K562 (cell line): ENCODE measurements around the gene DHX8. TPM values are rescaled to one million over a fixed set of nuclear protein-coding genes. Genes with fewer than 3 reads are reported as not detected.

Experiments used
- ATAC-seq: fragments of 200-7000 bp; cut with Tn5 transposase; 3 replicates; pipeline ENCODE4 v1.9.1; 2020; ENCODE audit warnings: moderate library complexity
- BruUV-seq: library from RNA; stranded (reverse); fragments of 400-500 nt; replicated peaks from 2 replicates; lab custom pipeline; 2021; lab: Mats Ljungman, UMichigan
- CTCF ChIA-PET: fragments of 300-600 bp; formaldehyde crosslinking; extraction: SDS; loops from one replicate; lab custom pipeline; 2021; ENCODE audit warnings: low intra/inter-chr PET ratio; lab: Yijun Ruan, JAX
- POLR2A ChIA-PET: fragments of 300-600, 350-650 bp; sonication (Branson Sonifier 250); formaldehyde crosslinking; extraction: SDS; loops from one replicate; lab custom pipeline; 2021; ENCODE audit warnings: antibody characterized with exemption, inconsistent platforms; lab: Yijun Ruan, JAX
- DNase-seq, 4 experiments: peaks; one replicate each; pipeline versions ENCODE4 v3.0.0 to v3.0.0-alpha.2; 2011 to 2018; ENCODE audit warnings: low spot score in 3 of 4, mixed read lengths in 3 of 4; ENCODE audit errors: extremely low read depth in 1 of 4
- FAIRE-seq: peaks from 2 replicates; lab custom pipeline; 2011; peaks lifted over from hg19 to GRCh38; lab: Jason Lieb, UNC
- H2AFZ ChIP-seq: 2 replicates; pipeline ENCODE4 v1.6.0; 2011; ENCODE audit warnings: low read depth, low read length, control low read depth, inconsistent platforms
- H3K27ac ChIP-seq: fragments of 200-600 bp; 3 replicates; pipeline ENCODE4 v1.8.0; 2011; ENCODE audit warnings: low read depth, mild to moderate bottlenecking, control low read depth, inconsistent platforms, low read length, moderate library complexity, mixed read lengths; ENCODE audit errors: extremely low read depth
- H3K27me3 ChIP-seq, 2 experiments: fragments of 300-600 bp in 1 of 2; 2 replicates in 1 of 2; 3 replicates in 1 of 2; pipeline versions ENCODE4 v1.6.0 to v1.8.0; 2011; ENCODE audit warnings: inconsistent platforms in 2 of 2, low read length in 2 of 2, mild to moderate bottlenecking in 1 of 2, mixed read lengths in 1 of 2, moderate library complexity in 1 of 2; ENCODE audit not compliant: control insufficient read depth in 2 of 2, insufficient read depth in 2 of 2
- H3K36me3 ChIP-seq: fragments of 300-600 bp; 3 replicates; pipeline ENCODE4 v1.8.0; 2011; ENCODE audit warnings: mild to moderate bottlenecking, low read length, inconsistent platforms; ENCODE audit not compliant: control insufficient read depth, insufficient read depth
- H3K4me1 ChIP-seq, 2 experiments: fragments of 200-600 bp in 1 of 2; replicated peaks in 1 of 2; 2 replicates in 1 of 2; 3 replicates in 1 of 2; pipeline versions ENCODE4 v1.5.1 to v1.8.0; 2011; ENCODE audit warnings: inconsistent platforms in 2 of 2, low read length in 2 of 2, mild to moderate bottlenecking in 1 of 2, mixed read lengths in 1 of 2, moderate library complexity in 1 of 2; ENCODE audit not compliant: control insufficient read depth in 2 of 2, insufficient read depth in 2 of 2
- H3K4me2 ChIP-seq: 2 replicates; pipeline ENCODE4 v1.6.1; 2011; ENCODE audit warnings: low read length, control low read depth, inconsistent platforms, mixed read lengths; ENCODE audit not compliant: insufficient read depth
- H3K4me3 ChIP-seq: fragments of 200-600 bp; sonication (generic), shearing (Covaris generic); 2 replicates; pipeline ENCODE4 v1.5.1; 2016; ENCODE audit warnings: control low read depth, inconsistent platforms
- H3K79me2 ChIP-seq: fragments of 200-600 bp; 3 replicates; pipeline ENCODE4 v1.8.0; 2011; ENCODE audit warnings: low read length, inconsistent platforms; ENCODE audit not compliant: control insufficient read depth, insufficient read depth
- H3K9ac ChIP-seq, 2 experiments: 2 replicates each; pipeline versions ENCODE4 v1.6.0 to v1.6.1; 2011; ENCODE audit warnings: low read depth in 2 of 2, low read length in 2 of 2, control low read depth in 1 of 2, inconsistent platforms in 1 of 2, mild to moderate bottlenecking in 1 of 2, mixed read lengths in 1 of 2; ENCODE audit not compliant: insufficient read depth in 1 of 2
- H3K9me1 ChIP-seq: one replicate; pipeline ENCODE4 v1.6.0; 2011; ENCODE audit warnings: inconsistent platforms, mild to moderate bottlenecking, low read length, moderate library complexity; ENCODE audit not compliant: control insufficient read depth, insufficient read depth
- H3K9me3 ChIP-seq: replicated peaks from 2 replicates; pipeline ENCODE4 v1.5.1; 2011; ENCODE audit warnings: low read depth, low read length, inconsistent platforms; ENCODE audit not compliant: control insufficient read depth, insufficient read depth
- H4K20me1 ChIP-seq: replicated peaks from 2 replicates; pipeline ENCODE4 v1.6.1; 2011; ENCODE audit warnings: low read length, inconsistent platforms, mixed read lengths; ENCODE audit not compliant: control insufficient read depth, insufficient read depth
- BRF1 ChIP-seq: IDR thresholded peaks from 3 replicates; pipeline ENCODE4 v1.6.1; 2011; ENCODE audit warnings: borderline replicate concordance, mild to moderate bottlenecking; ENCODE audit not compliant: insufficient read length; ENCODE audit errors: extremely low read depth
- KLF10 ChIP-seq: fragments of 250-450 bp; sonication (Bioruptor Pico); IDR thresholded peaks from 2 replicates; pipeline ENCODE4 v1.6.1; 2021; ENCODE audit warnings: matching md5 sums
- PATZ1 ChIP-seq: fragments of 250-450 bp; sonication (Bioruptor Pico); IDR thresholded peaks from 2 replicates; pipeline ENCODE4 v1.5.0; 2020; ENCODE audit warnings: mild to moderate bottlenecking, borderline replicate concordance
- PRPF4 ChIP-seq: fragments of 200-400 bp; formaldehyde crosslinking; IDR thresholded peaks from one replicate; pipeline ENCODE4 v1.6.1; 2017; ENCODE audit warnings: low read length, low read depth, mild to moderate bottlenecking; ENCODE audit not compliant: insufficient read depth, poor library complexity, severe bottlenecking
- ZBTB49 ChIP-seq: sonication (generic); formaldehyde crosslinking; IDR thresholded peaks from 2 replicates; pipeline ENCODE4 v1.8.0; 2022; ENCODE audit warnings: missing genetic modification reagents, mild to moderate bottlenecking, borderline replicate concordance
- ZBTB5 ChIP-seq: fragments of 450-650 bp; IDR thresholded peaks from 2 replicates; pipeline ENCODE4 v1.6.1; 2017; ENCODE audit warnings: antibody characterized with exemption
- ZNF212 ChIP-seq: fragments of 450-650 bp; formaldehyde crosslinking; IDR thresholded peaks from 2 replicates; pipeline ENCODE4 v1.4.0; 2020; ENCODE audit warnings: mild to moderate bottlenecking
- ZNF696 ChIP-seq: fragments of 250-450 bp; sonication (Bioruptor Pico); conservative IDR thresholded peaks from 2 replicates; pipeline ENCODE4 v1.4.0; 2020; ENCODE audit warnings: mild to moderate bottlenecking, moderate library complexity
- WGBS: fragments of 100-300 bp; shearing (Covaris generic); methylation state at CpG from one replicate; pipeline ENCODE4 v1.1.6; 2016; ENCODE audit warnings: low coverage, mixed read lengths; ENCODE audit not compliant: insufficient coverage; ENCODE audit errors: missing lambda C conversion rate; 5-methylcytosine and 5-hydroxymethylcytosine counted together
- in situ Hi-C: fragments of 300-500 bp; cut with MboI; formaldehyde crosslinking; loops from 4 replicates; pipeline ENCODE4 v1.15.0; 2018; ENCODE audit warnings: inconsistent platforms, mixed read lengths
- intact Hi-C: fragments of 100-400 bp; cut with micrococcal nuclease; formaldehyde crosslinking; loops from 2 replicates; pipeline ENCODE4 v1.14.2; 2022
- polyA plus RNA-seq, 8 experiments: library from polyadenylated mRNA; depleted of rRNA in 4 of 8; stranded (reverse) in 5 of 8; unstranded in 3 of 8; fragments of >200 nt; fragmentation: Nextera tagmentation in 2 of 8; fragmentation: Illumina TruSeq in 1 of 8; extraction: Ambion mirVana in 2 of 8; extraction: Trizol in 1 of 8; gene quantifications; 2 replicates each; pipeline versions ENCODE4 v1.2.1 to v1.2.3, GENCODE V29; 2011 to 2014; ENCODE audit warnings: inconsistent platforms in 1 of 8, missing spikeins in 1 of 8
- total RNA-seq, 7 experiments: library from RNA; depleted of rRNA in 6 of 7; stranded (reverse); fragments of >200 nt in 6 of 7; fragmentation: Illumina TruSeq in 2 of 7; extraction: Trizol in 2 of 7; gene quantifications; 2 replicates each; pipeline versions ENCODE4 v1.2.1 to v1.2.3, GENCODE V29; 2011 to 2021; ENCODE audit warnings: low replicate concordance in 1 of 7
- TF ChIP-seq, protein P1 (sequence below): sonication (generic); formaldehyde crosslinking; IDR thresholded peaks from 2 replicates; pipeline ENCODE4 v1.8.0; 2022; ENCODE audit warnings: mild to moderate bottlenecking, missing genetic modification reagents, borderline replicate concordance

DHX8 gene
- total and polyA plus RNA-seq, 9 of the 15 experiments (the other 6 are each of a cell fraction or from before 2014, with no cell fraction given), result 16.7 to 42.5 (median 25.6) TPM

DNA sequence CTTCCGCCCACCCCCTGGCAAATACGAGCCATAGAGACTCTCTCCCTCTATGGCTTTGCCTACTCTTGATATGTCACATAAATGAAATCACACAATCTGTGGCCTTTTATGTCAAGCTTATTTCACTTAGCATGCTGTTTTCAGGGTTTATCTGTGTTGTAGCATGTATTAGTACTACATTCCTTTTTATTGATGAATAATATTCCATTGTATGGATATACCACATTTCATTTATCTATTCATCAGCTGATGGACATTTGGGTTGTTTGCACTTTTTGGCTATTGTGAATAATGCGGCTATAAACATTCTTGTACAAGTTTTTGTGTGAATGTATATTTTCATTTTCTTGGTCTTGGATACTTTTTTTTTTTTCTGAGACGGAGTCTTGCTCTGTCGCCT is 37.0 kb upstream of the DHX8 start (continued):
- no peak for TF ChIP-seq ZBTB49 (CRISPR knock-in tag)
- TF ChIP-seq, all 486 proteins: peak for 0

GRCh38 chr17:43448720-43449469 is 34.9 kb upstream of the DHX8 start:
- ChIA-PET CTCF (no interaction called here), POLR2A (no interaction called here)
- 0% methylated on average over 6 of the region's 7 CpGs for WGBS
- H3K9me1 ChIP-seq, result no peaks in the 10 kb centered on the region
- FAIRE-seq, result no peak
- H3K9me3 ChIP-seq, result no peaks in the 10 kb centered on the region
- in situ Hi-C loops (no loop called here), intact Hi-C loops (no loop called here)
- H3K27me3 ChIP-seq, result peaks cover 5 to 20% of the 10 kb centered on the region in 2 experiments; a peak in 4 of 5 replicates
- no peaks in the 10 kb centered on the region for H3K4me1 ChIP-seq
- DNase-seq, result no peak
- H3K4me3 ChIP-seq, result no peak overlapping the region
- ATAC-seq, result no peak
- H3K36me3 ChIP-seq, result no peaks in the 10 kb centered on the region
- H3K27ac ChIP-seq, result no peak overlapping the region
- H3K79me2 ChIP-seq, result no peaks in the 10 kb centered on the region
- no peak overlapping the region for H3K9ac ChIP-seq
- BruUV-seq, result no TSS peak
- TF ChIP-seq KLF10 (no peak), PRPF4 (no peak), ZNF696 (no peak), ZNF212 (no peak), ZBTB5 (no peak), BRF1 (no peak), PATZ1 (no peak)
- TF ChIP-seq, protein P1, sequence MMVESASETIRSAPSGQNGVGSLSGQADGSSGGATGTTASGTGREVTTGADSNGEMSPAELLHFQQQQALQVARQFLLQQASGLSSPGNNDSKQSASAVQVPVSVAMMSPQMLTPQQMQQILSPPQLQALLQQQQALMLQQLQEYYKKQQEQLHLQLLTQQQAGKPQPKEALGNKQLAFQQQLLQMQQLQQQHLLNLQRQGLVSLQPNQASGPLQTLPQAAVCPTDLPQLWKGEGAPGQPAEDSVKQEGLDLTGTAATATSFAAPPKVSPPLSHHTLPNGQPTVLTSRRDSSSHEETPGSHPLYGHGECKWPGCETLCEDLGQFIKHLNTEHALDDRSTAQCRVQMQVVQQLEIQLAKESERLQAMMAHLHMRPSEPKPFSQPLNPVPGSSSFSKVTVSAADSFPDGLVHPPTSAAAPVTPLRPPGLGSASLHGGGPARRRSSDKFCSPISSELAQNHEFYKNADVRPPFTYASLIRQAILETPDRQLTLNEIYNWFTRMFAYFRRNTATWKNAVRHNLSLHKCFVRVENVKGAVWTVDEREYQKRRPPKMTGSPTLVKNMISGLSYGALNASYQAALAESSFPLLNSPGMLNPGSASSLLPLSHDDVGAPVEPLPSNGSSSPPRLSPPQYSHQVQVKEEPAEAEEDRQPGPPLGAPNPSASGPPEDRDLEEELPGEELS, result no peak
- H4K20me1 ChIP-seq, result no peaks in the 10 kb centered on the region
- no peak overlapping the region for H3K4me2 ChIP-seq
- H2AFZ ChIP-seq, result no peak overlapping the region
